Fibroblast of the aortic adventitia (primary cell): ENCODE measurements around the gene PYGM. TPM values are rescaled to one million over a fixed set of nuclear protein-coding genes. Genes with fewer than 3 reads are reported as not detected.

Experiments
- DNase-seq: peaks from one replicate; pipeline ENCODE4 v3.0.0-alpha.2; 2010; ENCODE audit warnings: low read depth
- H3K4me3 ChIP-seq: 2 replicates; pipeline ENCODE4 v1.5.1; 2011; ENCODE audit warnings: low read depth, mild to moderate bottlenecking, control low read depth, low read length, moderate library complexity
- total RNA-seq: library from RNA; depleted of rRNA; stranded (reverse); fragments of >200 nt; gene quantifications from 2 replicates; pipeline ENCODE4 v1.2.3, GENCODE V29; 2012; ENCODE audit warnings: low replicate concordance
- TF ChIP-seq, protein P1 (sequence below): IDR thresholded peaks from 2 replicates; pipeline ENCODE4 v1.5.1; 2011; ENCODE audit warnings: mild to moderate bottlenecking, low read length, control low read depth, inconsistent platforms; ENCODE audit not compliant: insufficient read depth

PYGM gene
- total RNA-seq, 1 donor: 0.63 TPM

DNA sequence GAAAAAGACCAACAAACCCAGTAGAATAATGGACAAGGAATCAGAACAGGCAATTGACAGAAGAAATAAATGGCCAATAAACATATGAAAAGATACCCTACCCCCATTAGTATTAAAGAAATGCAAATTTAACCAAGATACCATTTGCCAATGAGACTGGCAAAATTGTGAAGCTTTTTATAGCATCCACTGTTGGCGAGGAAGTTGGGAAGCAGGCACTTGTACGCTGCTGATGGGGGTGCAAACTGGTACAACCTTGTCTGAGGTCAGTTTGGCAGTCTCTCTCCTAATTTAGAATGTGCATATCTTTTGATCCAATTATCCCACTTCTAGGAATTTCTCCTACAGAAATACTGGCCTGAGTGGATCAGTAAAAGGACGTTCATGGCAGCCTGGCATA lies 28.2 kb downstream of the PYGM start:
- DNase-seq: no peak
- H3K4me3 ChIP-seq: no peak overlapping the region
- TF ChIP-seq, protein P1, sequence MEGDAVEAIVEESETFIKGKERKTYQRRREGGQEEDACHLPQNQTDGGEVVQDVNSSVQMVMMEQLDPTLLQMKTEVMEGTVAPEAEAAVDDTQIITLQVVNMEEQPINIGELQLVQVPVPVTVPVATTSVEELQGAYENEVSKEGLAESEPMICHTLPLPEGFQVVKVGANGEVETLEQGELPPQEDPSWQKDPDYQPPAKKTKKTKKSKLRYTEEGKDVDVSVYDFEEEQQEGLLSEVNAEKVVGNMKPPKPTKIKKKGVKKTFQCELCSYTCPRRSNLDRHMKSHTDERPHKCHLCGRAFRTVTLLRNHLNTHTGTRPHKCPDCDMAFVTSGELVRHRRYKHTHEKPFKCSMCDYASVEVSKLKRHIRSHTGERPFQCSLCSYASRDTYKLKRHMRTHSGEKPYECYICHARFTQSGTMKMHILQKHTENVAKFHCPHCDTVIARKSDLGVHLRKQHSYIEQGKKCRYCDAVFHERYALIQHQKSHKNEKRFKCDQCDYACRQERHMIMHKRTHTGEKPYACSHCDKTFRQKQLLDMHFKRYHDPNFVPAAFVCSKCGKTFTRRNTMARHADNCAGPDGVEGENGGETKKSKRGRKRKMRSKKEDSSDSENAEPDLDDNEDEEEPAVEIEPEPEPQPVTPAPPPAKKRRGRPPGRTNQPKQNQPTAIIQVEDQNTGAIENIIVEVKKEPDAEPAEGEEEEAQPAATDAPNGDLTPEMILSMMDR: no peak

DNA sequence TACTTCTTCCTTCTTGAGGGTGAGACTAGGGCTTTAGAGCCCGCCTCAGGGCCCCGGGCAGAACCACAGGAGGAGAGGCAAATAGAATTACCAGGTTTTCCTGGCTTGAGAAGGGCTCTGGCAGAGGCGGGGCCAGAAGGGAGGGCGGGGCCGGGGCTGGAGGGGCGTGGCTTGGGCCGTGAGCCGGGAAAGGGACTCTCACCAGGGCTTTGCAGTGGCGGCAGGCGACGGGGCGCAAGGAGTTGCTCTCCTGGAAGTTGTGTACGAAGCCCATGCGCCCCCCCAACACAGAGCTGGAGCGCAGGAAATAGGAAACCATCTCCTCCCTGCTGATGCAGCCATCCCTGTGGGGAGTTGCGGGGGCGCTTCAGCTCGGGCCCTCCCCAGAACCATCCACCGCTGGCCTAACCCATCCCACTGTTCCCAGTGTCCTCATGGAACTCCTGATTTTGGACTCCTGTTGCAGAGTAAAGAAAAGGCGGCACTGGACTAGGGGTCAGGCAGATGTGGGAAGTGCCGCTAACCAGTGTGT lies 29.9 kb downstream of the PYGM start:
- no peak for DNase-seq

DNA sequence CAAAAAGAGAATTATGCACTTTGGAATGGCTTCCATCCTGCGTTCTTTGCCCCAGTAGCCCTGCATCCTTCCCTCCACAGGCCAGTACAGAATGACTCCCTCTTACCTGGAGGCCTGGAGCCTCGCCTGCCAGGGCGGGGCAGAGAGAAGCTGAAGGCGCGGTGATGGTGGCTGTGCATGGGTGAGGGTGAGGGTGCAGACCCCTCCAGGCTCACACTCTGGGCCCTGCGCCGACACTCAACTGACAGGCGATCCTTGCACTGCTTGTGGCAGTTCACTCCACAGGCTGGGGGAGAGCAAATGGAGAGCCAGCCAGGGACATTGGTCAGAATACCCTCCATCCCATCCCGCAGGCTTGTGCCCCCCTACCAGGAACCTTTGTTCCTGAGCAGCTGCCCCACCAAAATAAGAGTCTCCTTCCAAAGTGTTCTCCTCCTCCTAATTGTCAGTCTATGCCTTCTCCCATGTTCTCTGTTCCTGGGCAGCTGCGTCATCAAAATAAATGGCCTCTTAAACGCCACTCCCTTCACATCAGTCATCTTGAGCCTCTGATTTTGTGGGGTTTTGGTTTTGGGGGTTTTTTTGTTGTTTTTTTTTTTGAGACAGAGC lies 30.9 kb downstream of the PYGM start:
- TF ChIP-seq, protein P1: no peak
- DNase-seq: no peak
- no peak overlapping the region for H3K4me3 ChIP-seq

More for the DNA sequence above, 29.9 kb downstream of the PYGM start:
- H3K4me3 ChIP-seq: no peak overlapping the region
- TF ChIP-seq, protein P1: no peak

DNA sequence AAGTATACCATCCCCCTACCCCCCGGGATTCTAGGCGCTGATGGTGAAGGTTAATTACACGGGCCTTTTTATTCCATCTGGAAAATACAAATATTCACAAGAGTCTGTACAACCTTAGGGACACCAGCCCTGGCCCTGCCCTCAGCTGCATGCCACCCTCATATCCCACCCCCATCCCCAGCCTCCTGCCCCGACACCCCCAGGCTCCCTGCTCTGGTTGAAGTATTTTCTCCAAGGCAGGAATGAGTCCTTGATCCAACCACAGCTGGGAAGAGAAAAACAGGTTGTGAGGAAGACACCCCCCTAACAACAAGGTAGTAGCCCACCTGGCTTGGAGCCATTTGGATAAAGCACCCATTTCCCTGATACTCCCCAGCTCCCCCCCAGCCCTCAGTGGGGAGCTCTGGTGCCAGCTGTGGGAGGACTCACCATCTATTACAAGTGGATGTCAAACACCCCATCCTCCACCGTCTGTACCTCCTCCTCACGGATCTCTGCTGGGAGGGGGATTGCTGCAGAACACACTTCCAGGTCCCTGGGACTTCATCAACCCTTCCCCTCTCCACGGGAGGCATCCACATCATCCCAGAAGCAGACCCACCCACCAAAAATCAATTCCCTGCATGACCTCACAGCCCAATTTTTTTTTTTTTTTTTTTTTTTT lies 32.8 kb downstream of the PYGM start:
- no peak overlapping the region for H3K4me3 ChIP-seq
- DNase-seq: no peak
- TF ChIP-seq, protein P1: no peak

DNA sequence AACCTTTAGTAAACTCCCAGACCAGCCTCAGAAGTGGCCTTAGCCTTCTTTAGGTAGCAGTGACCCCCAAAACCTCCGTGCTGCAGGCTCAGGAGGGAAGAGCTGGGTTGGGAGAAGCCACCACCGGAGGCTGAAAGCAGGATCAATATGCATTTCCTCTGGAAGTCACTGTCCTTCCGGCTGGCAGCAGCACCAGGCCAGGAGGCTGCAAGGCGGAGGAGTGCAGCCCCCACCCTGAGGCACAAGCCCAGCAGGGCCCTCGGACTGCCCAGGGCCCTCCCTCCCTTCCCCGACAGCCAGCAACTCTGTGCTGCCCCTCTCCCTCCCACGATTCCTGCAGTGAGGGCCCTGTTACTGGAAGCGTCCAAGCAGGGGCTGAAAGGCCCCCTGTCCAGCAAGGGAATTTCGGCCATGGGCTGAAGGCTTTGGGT lies 33.5 kb downstream of the PYGM start:
- H3K4me3 ChIP-seq: no peak overlapping the region
- DNase-seq: no peak
- TF ChIP-seq, protein P1: no peak

DNA sequence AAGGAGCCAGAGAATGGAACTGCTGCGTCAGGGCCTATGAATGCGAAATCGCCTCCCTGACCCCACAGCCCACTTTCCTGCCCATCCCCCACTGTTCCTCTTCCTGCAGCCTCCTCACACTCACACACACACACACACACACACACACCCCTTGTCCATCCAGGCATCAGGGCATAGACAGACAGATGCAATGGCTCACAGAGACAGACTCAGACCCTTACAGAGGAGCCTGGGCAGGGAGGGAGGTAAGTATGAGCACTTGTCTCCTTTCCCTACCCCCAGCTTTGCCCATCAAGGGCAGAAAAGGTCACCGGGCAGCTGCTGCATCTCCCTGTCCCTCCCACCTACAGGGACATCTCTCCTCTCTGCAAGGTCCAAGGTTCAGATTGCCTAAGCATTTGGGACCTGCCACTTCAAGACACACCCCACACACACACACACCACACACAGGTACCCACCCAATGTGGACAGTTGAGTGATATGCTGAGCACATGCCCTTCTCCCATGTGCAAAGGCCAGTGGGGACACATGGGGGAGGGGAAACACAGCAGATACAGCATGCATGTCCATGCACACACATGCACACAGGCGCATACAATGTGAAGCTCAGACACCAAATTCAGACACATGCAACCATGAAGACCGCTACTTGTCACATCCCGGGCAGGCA lies 34.8 kb downstream of the PYGM start:
- TF ChIP-seq, protein P1: no peak
- H3K4me3 ChIP-seq: no peak overlapping the region
- no peak for DNase-seq
